ENCODE results near the gene DHCR24.

GRCh38 chr1:54815086-54815876 lies 71.7 kb downstream of the DHCR24 start:
- TF ChIP-seq REST (IDR thresholded peaks at IDR 0.05) (no peak), POLR2A (IDR thresholded peaks at IDR 0.05; ENCODE audit: low read length) (no peak), RCOR1 (IDR thresholded peaks at IDR 0.05; ENCODE audit: low read depth, low read length) (no peak), PBX3 (IDR thresholded peaks at IDR 0.05) (no peak), MAFK (IDR thresholded peaks at IDR 0.05; ENCODE audit: partially characterized antibody) (no peak)
- TF ChIP-seq, protein P1, sequence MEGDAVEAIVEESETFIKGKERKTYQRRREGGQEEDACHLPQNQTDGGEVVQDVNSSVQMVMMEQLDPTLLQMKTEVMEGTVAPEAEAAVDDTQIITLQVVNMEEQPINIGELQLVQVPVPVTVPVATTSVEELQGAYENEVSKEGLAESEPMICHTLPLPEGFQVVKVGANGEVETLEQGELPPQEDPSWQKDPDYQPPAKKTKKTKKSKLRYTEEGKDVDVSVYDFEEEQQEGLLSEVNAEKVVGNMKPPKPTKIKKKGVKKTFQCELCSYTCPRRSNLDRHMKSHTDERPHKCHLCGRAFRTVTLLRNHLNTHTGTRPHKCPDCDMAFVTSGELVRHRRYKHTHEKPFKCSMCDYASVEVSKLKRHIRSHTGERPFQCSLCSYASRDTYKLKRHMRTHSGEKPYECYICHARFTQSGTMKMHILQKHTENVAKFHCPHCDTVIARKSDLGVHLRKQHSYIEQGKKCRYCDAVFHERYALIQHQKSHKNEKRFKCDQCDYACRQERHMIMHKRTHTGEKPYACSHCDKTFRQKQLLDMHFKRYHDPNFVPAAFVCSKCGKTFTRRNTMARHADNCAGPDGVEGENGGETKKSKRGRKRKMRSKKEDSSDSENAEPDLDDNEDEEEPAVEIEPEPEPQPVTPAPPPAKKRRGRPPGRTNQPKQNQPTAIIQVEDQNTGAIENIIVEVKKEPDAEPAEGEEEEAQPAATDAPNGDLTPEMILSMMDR (IDR thresholded peaks at IDR 0.05), result no peak

Data from A549 (cell line).